K562 (cell line): Measurements from ENCODE around the gene PTX3.

Experiments
- BRCA1 ChIP-seq, 2 experiments: fragments of 450-650 bp in 1 of 2; sonication (generic) in 1 of 2; formaldehyde crosslinking in 1 of 2; IDR thresholded peaks; 2 replicates each; pipeline versions ENCODE4 v1.5.0 to v1.6.1; 2017 to 2020; ENCODE audit warnings: mild to moderate bottlenecking in 1 of 2, missing genetic modification reagents in 1 of 2
- NFIX ChIP-seq: fragments of 250-450 bp; sonication (Bioruptor Pico); IDR thresholded peaks from 2 replicates; pipeline ENCODE4 v1.4.0; 2020; ENCODE audit warnings: low read depth, mild to moderate bottlenecking, moderate library complexity
- SP1 ChIP-seq: sonication (generic); formaldehyde crosslinking; IDR thresholded peaks from 2 replicates; pipeline ENCODE4 v1.8.1; 2022; ENCODE audit warnings: mild to moderate bottlenecking, missing genetic modification reagents
- ZNF212 ChIP-seq: fragments of 450-650 bp; formaldehyde crosslinking; IDR thresholded peaks from 2 replicates; pipeline ENCODE4 v1.4.0; 2020; ENCODE audit warnings: mild to moderate bottlenecking
- TF ChIP-seq, protein P1 (sequence below), 3 experiments: IDR thresholded peaks in 2 of 3; conservative IDR thresholded peaks in 1 of 3; 2 replicates each; pipeline ENCODE4 v1.5.1; 2011 to 2012; ENCODE audit warnings: low read length in 3 of 3, mild to moderate bottlenecking in 3 of 3, control low read depth in 2 of 3, improper control_type of control experiment in 1 of 3, inconsistent platforms in 1 of 3, low read depth in 1 of 3, mixed read lengths in 1 of 3, moderate library complexity in 1 of 3; ENCODE audit not compliant: insufficient read depth in 2 of 3

DNA sequence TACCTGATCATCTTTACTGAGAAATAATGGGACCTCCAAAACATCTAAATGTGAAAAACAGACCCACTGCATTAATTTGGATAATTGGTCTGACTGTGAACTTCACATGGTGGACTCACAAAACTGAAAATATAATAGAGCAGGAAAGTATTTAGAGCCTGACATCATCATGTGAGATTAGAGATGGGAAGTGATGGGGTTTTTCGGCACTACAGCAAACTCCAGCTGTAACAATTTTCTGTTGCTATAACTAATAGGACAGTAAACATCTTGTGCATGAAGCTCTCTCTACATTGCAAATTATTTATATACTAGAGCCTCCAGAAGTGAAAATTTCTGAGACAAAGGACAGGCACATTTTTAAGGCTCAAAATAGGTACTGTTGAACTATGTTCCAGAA is 34.4 kb downstream of the PTX3 start:
- TF ChIP-seq, protein P1, sequence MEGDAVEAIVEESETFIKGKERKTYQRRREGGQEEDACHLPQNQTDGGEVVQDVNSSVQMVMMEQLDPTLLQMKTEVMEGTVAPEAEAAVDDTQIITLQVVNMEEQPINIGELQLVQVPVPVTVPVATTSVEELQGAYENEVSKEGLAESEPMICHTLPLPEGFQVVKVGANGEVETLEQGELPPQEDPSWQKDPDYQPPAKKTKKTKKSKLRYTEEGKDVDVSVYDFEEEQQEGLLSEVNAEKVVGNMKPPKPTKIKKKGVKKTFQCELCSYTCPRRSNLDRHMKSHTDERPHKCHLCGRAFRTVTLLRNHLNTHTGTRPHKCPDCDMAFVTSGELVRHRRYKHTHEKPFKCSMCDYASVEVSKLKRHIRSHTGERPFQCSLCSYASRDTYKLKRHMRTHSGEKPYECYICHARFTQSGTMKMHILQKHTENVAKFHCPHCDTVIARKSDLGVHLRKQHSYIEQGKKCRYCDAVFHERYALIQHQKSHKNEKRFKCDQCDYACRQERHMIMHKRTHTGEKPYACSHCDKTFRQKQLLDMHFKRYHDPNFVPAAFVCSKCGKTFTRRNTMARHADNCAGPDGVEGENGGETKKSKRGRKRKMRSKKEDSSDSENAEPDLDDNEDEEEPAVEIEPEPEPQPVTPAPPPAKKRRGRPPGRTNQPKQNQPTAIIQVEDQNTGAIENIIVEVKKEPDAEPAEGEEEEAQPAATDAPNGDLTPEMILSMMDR (IDR thresholded peaks at IDR 0.05 in 2 of 3, conservative IDR thresholded peaks at IDR 0.05 in 1 of 3; ENCODE audit: insufficient read depth in 2 of 3, low read depth in 1 of 3, low read length in 3 of 3): no peak
- TF ChIP-seq NFIX (CRISPR knock-in tag) (no peak), ZNF212 (no peak), BRCA1 (IDR thresholded peaks at IDR 0.05) (no peak), BRCA1 (CRISPR knock-in tag; IDR thresholded peaks at IDR 0.05) (no peak), SP1 (no peak)
